CD4-positive, alpha-beta T cell (primary cell): Measurements from ENCODE around the gene COBL. TPM values are rescaled to one million over a fixed set of nuclear protein-coding genes. Genes with fewer than 3 reads are reported as not detected.

Experiments
- ATAC-seq: fragments of 200-7000 bp; cut with Tn5 transposase; one replicate; pipeline ENCODE4 v1.10.0; 2022; ENCODE audit warnings: mild to moderate bottlenecking; ENCODE audit not compliant: poor library complexity
- CTCF ChIA-PET: fragments of 350-600 bp; sonication (Branson Sonifier 250); formaldehyde crosslinking; loops from one replicate; lab custom pipeline; 2021; ENCODE audit warnings: antibody characterized with exemption, inconsistent platforms; lab: Charles Lee
- POLR2A ChIA-PET: fragments of 350-600 bp; sonication (Branson Sonifier 250); formaldehyde crosslinking; loops from one replicate; lab custom pipeline; 2021; ENCODE audit warnings: antibody characterized with exemption, inconsistent platforms; lab: Charles Lee
- DNase-seq, 14 experiments: peaks; one replicate each; pipeline ENCODE4 v3.0.0-alpha.2; 2013 to 2020; ENCODE audit warnings: mixed read lengths in 2 of 14
- H3K27ac ChIP-seq, 2 donors: one replicate each; pipeline versions ENCODE4 v1.5.1 to v1.7.0; 2013; ENCODE audit warnings: low read length in 2 of 2, low read depth in 1 of 2, mild to moderate bottlenecking in 1 of 2
- H3K27me3 ChIP-seq, 2 experiments: 1 replicate in 1 of 2; 2 replicates in 1 of 2; pipeline versions ENCODE4 v1.6.1 to v1.7.0; 2013; ENCODE audit warnings: low read length in 2 of 2, control low read depth in 1 of 2, mild to moderate bottlenecking in 1 of 2, moderate library complexity in 1 of 2; ENCODE audit not compliant: insufficient read depth in 2 of 2, control insufficient read depth in 1 of 2
- H3K36me3 ChIP-seq: one replicate; pipeline ENCODE4 v1.6.1; 2013; ENCODE audit warnings: low read length, control low read depth; ENCODE audit not compliant: insufficient read depth
- H3K4me1 ChIP-seq: one replicate; pipeline ENCODE4 v1.6.1; 2013; ENCODE audit warnings: low read length, control low read depth; ENCODE audit not compliant: insufficient read depth
- H3K4me3 ChIP-seq: one replicate; pipeline ENCODE4 v1.5.1; 2013; ENCODE audit warnings: mild to moderate bottlenecking, low read length, moderate library complexity
- H3K9me3 ChIP-seq, 2 experiments: 1 replicate in 1 of 2; 2 replicates in 1 of 2; pipeline versions ENCODE4 v1.6.1 to v1.7.0; 2013; ENCODE audit warnings: low read length in 2 of 2, mild to moderate bottlenecking in 2 of 2, control low read depth in 1 of 2, moderate library complexity in 1 of 2; ENCODE audit not compliant: control insufficient read depth in 1 of 2, insufficient read depth in 1 of 2
- H3K27ac Mint-ChIP-seq: one replicate; pipeline ENCODE4 v1.8.0; 2020; ENCODE audit warnings: mixed read lengths
- H3K27me3 Mint-ChIP-seq: one replicate; pipeline ENCODE4 v1.8.0; 2021; ENCODE audit warnings: mixed read lengths
- H3K36me3 Mint-ChIP-seq: one replicate; pipeline ENCODE4 v1.8.0; 2021; ENCODE audit warnings: low read depth, mixed read lengths
- H3K4me1 Mint-ChIP-seq: one replicate; pipeline ENCODE4 v1.8.0; 2021; ENCODE audit warnings: low read depth, mixed read lengths
- H3K4me3 Mint-ChIP-seq: one replicate; pipeline ENCODE4 v1.8.0; 2020; ENCODE audit warnings: mild to moderate bottlenecking, mixed read lengths
- H3K9me3 Mint-ChIP-seq: one replicate; pipeline ENCODE4 v1.8.0; 2020; ENCODE audit warnings: mixed read lengths
- CTCF ChIP-seq: fragments of 200-600 bp; IDR thresholded peaks from one replicate; pipeline ENCODE4 v1.8.0; 2022; ENCODE audit warnings: antibody characterized with exemption, mild to moderate bottlenecking
- intact Hi-C, 2 experiments: fragments of 100-400 bp; cut with DNase I in 1 of 2; cut with micrococcal nuclease in 1 of 2; formaldehyde crosslinking; loops; one replicate each; pipeline versions ENCODE4 v1.15.1 to v1.9.0; 2023 to 2025; cut with DNase I, micrococcal nuclease
- total RNA-seq, 174 experiments: library from RNA in 2 of 174; stranded (reverse) in 2 of 174; gene quantifications; one replicate each; pipeline ENCODE4 v1.2.3 and lab custom pipeline; 2021 to 2026

COBL gene
- total RNA-seq, 2 experiments from 2014 or later = not detected

GRCh38 chr7:51102828-51103227, 213.8 kb downstream of the COBL start:
- CTCF ChIA-PET = no interaction called here
- Histone ChIP-seq H3K4me1 (no peaks in the 10 kb centered on the region), H3K9me3 (peaks cover 0 to under 1% of the 10 kb centered on the region in 2 experiments), H3K27me3 (no peaks in the 10 kb centered on the region), H3K27ac (no peak overlapping the region), H3K36me3 (no peaks in the 10 kb centered on the region), H3K4me3 (no peak overlapping the region)
- H3K36me3 Mint-ChIP-seq = no peaks in the 10 kb centered on the region
- ATAC-seq (no peak), DNase-seq (no peak)
- H3K27ac Mint-ChIP-seq = no peak overlapping the region
- H3K4me3 Mint-ChIP-seq = no peak overlapping the region
- H3K27me3 Mint-ChIP-seq = no peaks in the 10 kb centered on the region
- POLR2A ChIA-PET = no interaction called here
- TF ChIP-seq CTCF = no peak
- H3K4me1 Mint-ChIP-seq = no peaks in the 10 kb centered on the region
- peaks cover 4% of the 10 kb centered on the region for H3K9me3 Mint-ChIP-seq
- intact Hi-C loops = no loop called here

- Mint-ChIP-seq H3K4me3 (no peak overlapping the region), H3K4me1 (no peaks in the 10 kb centered on the region), H3K27ac (no peak overlapping the region), H3K36me3 (no peaks in the 10 kb centered on the region), H3K9me3 (peaks cover 8% of the 10 kb centered on the region), H3K27me3 (no peaks in the 10 kb centered on the region)
- no peaks in the 10 kb centered on the region for H3K4me1 ChIP-seq
- ATAC-seq (no peak), DNase-seq (no peak)
- no peak overlapping the region for H3K4me3 ChIP-seq
- no peaks in the 10 kb centered on the region for H3K27me3 ChIP-seq
- ChIA-PET POLR2A (no interaction called here), CTCF (no interaction called here)
- TF ChIP-seq CTCF = no peak
- H3K36me3 ChIP-seq = no peaks in the 10 kb centered on the region
- intact Hi-C loops = no loop called here
- H3K9me3 ChIP-seq = peaks cover 4 to 7% of the 10 kb centered on the region in 2 experiments
- H3K27ac ChIP-seq = no peak overlapping the region
These were observed 215.4 kb downstream of the COBL start for GRCh38 chr7:51101111-51101757.

GRCh38 chr7:51090411-51090810, 226.2 kb downstream of the COBL start:
- no peak overlapping the region for H3K27ac Mint-ChIP-seq
- POLR2A ChIA-PET = no interaction called here
- CTCF ChIA-PET = no interaction called here

More at GRCh38 chr7:51090411-51090810, 226.2 kb downstream of the COBL start:
- Mint-ChIP-seq H3K4me1 (no peaks in the 10 kb centered on the region), H3K9me3 (peaks cover 9% of the 10 kb centered on the region), H3K27me3 (no peaks in the 10 kb centered on the region), H3K4me3 (no peak overlapping the region), H3K36me3 (no peaks in the 10 kb centered on the region)
- Histone ChIP-seq H3K4me1 (no peaks in the 10 kb centered on the region), H3K27ac (no peak overlapping the region), H3K4me3 (no peak overlapping the region), H3K27me3 (peaks cover 0 to 3% of the 10 kb centered on the region in 2 experiments), H3K36me3 (no peaks in the 10 kb centered on the region), H3K9me3 (peaks cover 9 to 20% of the 10 kb centered on the region in 2 experiments)
- TF ChIP-seq CTCF = no peak
- ATAC-seq (no peak), DNase-seq (no peak)
- intact Hi-C loops = no loop called here
